HL-60 (cell line): Measurements from ENCODE around the gene GALK2.

Experiments used
- GABPA ChIP-seq: IDR thresholded peaks from 2 replicates; pipeline ENCODE4 v1.6.1; 2012; ENCODE audit warnings: low read depth
- POLR2AphosphoS5 ChIP-seq: IDR thresholded peaks from 2 replicates; pipeline ENCODE4 v1.6.1; 2012; ENCODE audit warnings: low read depth
- REST ChIP-seq: IDR thresholded peaks from 2 replicates; pipeline ENCODE4 v1.6.1; 2012; ENCODE audit warnings: low read depth; ENCODE audit not compliant: insufficient replicate concordance
- TF ChIP-seq, protein P1 (sequence below): IDR thresholded peaks from one replicate; pipeline ENCODE4 v1.5.1; 2011; ENCODE audit warnings: low read length, control low read depth, inconsistent platforms; ENCODE audit not compliant: insufficient read depth

DNA sequence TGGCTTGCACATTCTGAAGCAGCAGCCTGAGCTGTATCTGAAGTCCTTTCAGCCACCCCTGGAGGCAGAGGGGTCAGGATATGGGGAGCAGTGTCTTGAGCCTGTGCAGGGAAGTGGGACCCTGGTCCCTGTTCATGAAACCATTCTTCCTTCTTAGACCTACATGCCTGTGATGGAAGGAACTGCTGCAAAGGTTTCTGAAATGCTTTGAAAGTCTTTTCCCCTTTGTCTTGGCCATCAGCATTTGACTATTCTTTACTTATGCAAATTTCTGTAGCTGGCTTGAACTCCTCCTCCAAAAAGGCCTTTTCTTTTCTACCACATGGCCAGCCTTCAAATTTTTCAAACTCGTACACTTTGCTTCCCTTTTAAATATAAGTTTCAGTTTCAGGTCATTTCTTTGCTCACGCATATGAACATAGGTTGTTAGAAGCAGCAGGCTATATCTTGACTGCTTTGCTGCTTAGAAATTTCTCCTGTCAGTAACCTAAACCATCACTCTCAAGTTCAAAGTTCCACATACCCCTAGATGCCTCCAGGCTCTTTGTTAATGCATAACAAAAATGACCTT is 62.3 kb downstream of the GALK2 start:
- TF ChIP-seq, protein P1, sequence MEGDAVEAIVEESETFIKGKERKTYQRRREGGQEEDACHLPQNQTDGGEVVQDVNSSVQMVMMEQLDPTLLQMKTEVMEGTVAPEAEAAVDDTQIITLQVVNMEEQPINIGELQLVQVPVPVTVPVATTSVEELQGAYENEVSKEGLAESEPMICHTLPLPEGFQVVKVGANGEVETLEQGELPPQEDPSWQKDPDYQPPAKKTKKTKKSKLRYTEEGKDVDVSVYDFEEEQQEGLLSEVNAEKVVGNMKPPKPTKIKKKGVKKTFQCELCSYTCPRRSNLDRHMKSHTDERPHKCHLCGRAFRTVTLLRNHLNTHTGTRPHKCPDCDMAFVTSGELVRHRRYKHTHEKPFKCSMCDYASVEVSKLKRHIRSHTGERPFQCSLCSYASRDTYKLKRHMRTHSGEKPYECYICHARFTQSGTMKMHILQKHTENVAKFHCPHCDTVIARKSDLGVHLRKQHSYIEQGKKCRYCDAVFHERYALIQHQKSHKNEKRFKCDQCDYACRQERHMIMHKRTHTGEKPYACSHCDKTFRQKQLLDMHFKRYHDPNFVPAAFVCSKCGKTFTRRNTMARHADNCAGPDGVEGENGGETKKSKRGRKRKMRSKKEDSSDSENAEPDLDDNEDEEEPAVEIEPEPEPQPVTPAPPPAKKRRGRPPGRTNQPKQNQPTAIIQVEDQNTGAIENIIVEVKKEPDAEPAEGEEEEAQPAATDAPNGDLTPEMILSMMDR, result no peak
- TF ChIP-seq REST, result no peak
- TF ChIP-seq GABPA, result no peak
- no peak for TF ChIP-seq POLR2AphosphoS5
